ENCODE measurements around the gene C13orf42. TPM values are rescaled to one million over a fixed set of nuclear protein-coding genes. Genes with fewer than 3 reads are reported as not detected.

The C13orf42 gene
- total RNA-seq, 1 donor from 2014 or later = not detected

GRCh38 chr13:51057906-51058305, 53.2 kb downstream of the C13orf42 start:
- Histone ChIP-seq H3K4me1 (no peaks in the 10 kb centered on the region), H3K27ac (replicated peaks) (no peak overlapping the region), H3K4me3 (no peak overlapping the region), H3K27me3 (ENCODE audit: low read depth) (no peaks in the 10 kb centered on the region), H3K9me3 (replicated peaks) (no peaks in the 10 kb centered on the region), H3K36me3 (no peaks in the 10 kb centered on the region)
- TF ChIP-seq CTCF (IDR thresholded peaks at IDR 0.05; ENCODE audit: borderline replicate concordance) = no peak
- intact Hi-C loops (cut with micrococcal nuclease) = no loop called here
- no peak for DNase-seq

- Histone ChIP-seq H3K4me3 (no peak overlapping the region), H3K36me3 (no peaks in the 10 kb centered on the region), H3K27ac (replicated peaks) (no peak overlapping the region), H3K9me3 (replicated peaks) (no peaks in the 10 kb centered on the region), H3K27me3 (ENCODE audit: low read depth) (no peaks in the 10 kb centered on the region), H3K4me1 (no peaks in the 10 kb centered on the region)
- DNase-seq = no peak
- intact Hi-C loops (cut with micrococcal nuclease) = no loop called here
- no peak for TF ChIP-seq CTCF (IDR thresholded peaks at IDR 0.05; ENCODE audit: borderline replicate concordance)
Measured at GRCh38 chr13:51057001-51057400, 54.1 kb downstream of the C13orf42 start.

- H3K27me3 ChIP-seq (ENCODE audit: low read depth) = no peaks in the 10 kb centered on the region
- TF ChIP-seq CTCF (IDR thresholded peaks at IDR 0.05; ENCODE audit: borderline replicate concordance) = no peak
- intact Hi-C loops (cut with micrococcal nuclease) = no loop called here
- H3K4me1 ChIP-seq = no peaks in the 10 kb centered on the region
- no peaks in the 10 kb centered on the region for H3K36me3 ChIP-seq
- no peak for DNase-seq
- no peaks in the 10 kb centered on the region for H3K9me3 ChIP-seq (replicated peaks)
- no peak overlapping the region for H3K27ac ChIP-seq (replicated peaks)
- H3K4me3 ChIP-seq = no peak overlapping the region
Measured at GRCh38 chr13:51052581-51052980, 58.5 kb downstream of the C13orf42 start.

GRCh38 chr13:51050021-51050830, 60.8 kb downstream of the C13orf42 start:
- no peak for TF ChIP-seq CTCF (IDR thresholded peaks at IDR 0.05; ENCODE audit: borderline replicate concordance)
- Histone ChIP-seq H3K4me3 (no peak overlapping the region), H3K4me1 (no peaks in the 10 kb centered on the region), H3K9me3 (replicated peaks) (no peaks in the 10 kb centered on the region), H3K27me3 (ENCODE audit: low read depth) (no peaks in the 10 kb centered on the region), H3K36me3 (no peaks in the 10 kb centered on the region), H3K27ac (replicated peaks) (no peak overlapping the region)
- intact Hi-C loops (cut with micrococcal nuclease) = no loop called here
- no peak for DNase-seq

GRCh38 chr13:51048616-51049015, 62.5 kb downstream of the C13orf42 start:
- no peak for TF ChIP-seq CTCF (IDR thresholded peaks at IDR 0.05; ENCODE audit: borderline replicate concordance)

More at GRCh38 chr13:51048616-51049015, 62.5 kb downstream of the C13orf42 start:
- H3K4me1 ChIP-seq = no peaks in the 10 kb centered on the region
- no peaks in the 10 kb centered on the region for H3K36me3 ChIP-seq
- no peak for DNase-seq
- H3K4me3 ChIP-seq = no peak overlapping the region
- intact Hi-C loops (cut with micrococcal nuclease) = no loop called here
- H3K9me3 ChIP-seq (replicated peaks) = no peaks in the 10 kb centered on the region
- no peaks in the 10 kb centered on the region for H3K27me3 ChIP-seq (ENCODE audit: low read depth)
- H3K27ac ChIP-seq (replicated peaks) = no peak overlapping the region
